HS-27A (cell line): Measurements from ENCODE around the gene KRTAP4-7.
"Not testable (repeated sequence)": the region's sequence is repeated elsewhere in the genome, so short reads cannot be mapped to it uniquely, and the experiment has no call there.

Experiments
- DNase-seq: peaks from one replicate; pipeline ENCODE4 v3.0.0-alpha.2; 2012; ENCODE audit warnings: low read depth, missing footprints

The KRTAP4-7 gene

GRCh38 chr17:41108728-41109386 lies 24.9 kb downstream of the KRTAP4-7 start:
- not testable (repeated sequence) for DNase-seq

- DNase-seq: no peak
Measured at GRCh38 chr17:41111151-41111885, 27.4 kb downstream of the KRTAP4-7 start.

GRCh38 chr17:41116297-41116696 lies 32.3 kb downstream of the KRTAP4-7 start:
- no peak for DNase-seq

GRCh38 chr17:41117846-41118386 lies 34.0 kb downstream of the KRTAP4-7 start, which contains the start of gene KRTAP4-11:
TSS of gene KRTAP4-11 (minus strand) at chr17:41118373. CDS start at chr17:41118315, 58 bp downstream.
- not testable (repeated sequence) for DNase-seq

GRCh38 chr17:41118721-41119120 lies 34.8 kb downstream of the KRTAP4-7 start:
- DNase-seq: no peak

- DNase-seq: not testable (repeated sequence)
Measured at GRCh38 chr17:41119696-41120690, 36.0 kb downstream of the KRTAP4-7 start.

- no peak for DNase-seq
Measured at GRCh38 chr17:41121742-41122141, 37.8 kb downstream of the KRTAP4-7 start.

- DNase-seq: not testable (repeated sequence)
Measured at GRCh38 chr17:41123292-41123990, 39.5 kb downstream of the KRTAP4-7 start.

GRCh38 chr17:41123991-41124371 lies 40.0 kb downstream of the KRTAP4-7 start, which contains the start of gene KRTAP4-12:
TSS of gene KRTAP4-12 (minus strand) at chr17:41124182. CDS start at chr17:41124122, 60 bp downstream.
- not testable (repeated sequence) for DNase-seq

- no peak for DNase-seq
Measured at GRCh38 chr17:41125064-41125463, 41.1 kb downstream of the KRTAP4-7 start.

- no peak for DNase-seq
Measured at GRCh38 chr17:41126412-41126811, 42.5 kb downstream of the KRTAP4-7 start.

- DNase-seq: no peak
Measured at GRCh38 chr17:41127371-41127770, 43.4 kb downstream of the KRTAP4-7 start.

- no peak for DNase-seq
Measured at GRCh38 chr17:41131979-41132378, 48.0 kb downstream of the KRTAP4-7 start.

- DNase-seq: no peak
Measured at GRCh38 chr17:41133880-41134735, 50.2 kb downstream of the KRTAP4-7 start.
